ENCODE results near the gene TGM3. TPM values are rescaled to one million over a fixed set of nuclear protein-coding genes. Genes with fewer than 3 reads are reported as not detected.

The TGM3 gene
- total RNA-seq, 1 experiment from 2014 or later, result 0.11 TPM

- no peak for TF ChIP-seq ARID4B (CRISPR knock-in tag; IDR thresholded peaks at IDR 0.05; ENCODE audit: borderline replicate concordance)
Measured at GRCh38 chr20:2279253-2279779, 16.5 kb upstream of the TGM3 start (continued).

- peaks cover 8% of the 10 kb centered on the region; the same call in 1 of the 2 replicates for H3K36me3 Mint-ChIP-seq
- CTCF ChIA-PET, result interaction anchor here (1.2 kb wide), 1 partner anchor 73 kb away, joined by 5 read pairs; no protein-coding TSS in a partner anchor
- H3K4me1 Mint-ChIP-seq, result no peaks in the 10 kb centered on the region
- TF ChIP-seq MYBL2 (CRISPR knock-in tag; IDR thresholded peaks at IDR 0.05) (no peak), E2F1 (CRISPR knock-in tag; IDR thresholded peaks at IDR 0.05) (no peak), HMGXB4 (CRISPR knock-in tag; IDR thresholded peaks at IDR 0.05) (no peak)
- ATAC-seq (no peak), DNase-seq (ENCODE audit: low spot score) (no peak)
- 0 out of 2 replicates have a peak, but pooled peaks cover 2% of the 10 kb centered on the region for H3K27me3 Mint-ChIP-seq (ENCODE audit: low read depth)
- H3K27ac Mint-ChIP-seq, result no peak overlapping the region
- no peak overlapping the region for H3K4me3 Mint-ChIP-seq
- POLR2A ChIA-PET, result no interaction called here
- peaks cover 14% of the 10 kb centered on the region for H3K9me3 Mint-ChIP-seq
Measured at GRCh38 chr20:2280082-2280481, 15.7 kb upstream of the TGM3 start.

GRCh38 chr20:2281563-2281962, 14.2 kb upstream of the TGM3 start:
- TF ChIP-seq ZNF425 (CRISPR knock-in tag; conservative IDR thresholded peaks at IDR 0.05) (no peak), NFYB (CRISPR knock-in tag; conservative IDR thresholded peaks at IDR 0.05; ENCODE audit: low read depth) (no peak), ZSCAN18 (CRISPR knock-in tag; IDR thresholded peaks at IDR 0.05) (no peak)
- Mint-ChIP-seq H3K4me1 (no peaks in the 10 kb centered on the region), H3K4me3 (no peak overlapping the region), H3K27me3 (ENCODE audit: low read depth) (0 out of 2 replicates have a peak, but pooled peaks cover 2% of the 10 kb centered on the region), H3K36me3 (peaks cover 8% of the 10 kb centered on the region; the same call in 1 of the 2 replicates), H3K9me3 (peaks cover 14% of the 10 kb centered on the region), H3K27ac (no peak overlapping the region)
- POLR2A ChIA-PET, result no interaction called here
- no peak for DNase-seq (ENCODE audit: low spot score)
- CTCF ChIA-PET, result no interaction called here
- ATAC-seq, result no peak

- CTCF ChIA-PET, result no interaction called here
- ATAC-seq, result no peak
- no peak overlapping the region for H3K4me3 Mint-ChIP-seq
- TF ChIP-seq MAX (CRISPR knock-in tag; IDR thresholded peaks at IDR 0.05), result no peak
- no peak for TF ChIP-seq SMAD4 (CRISPR knock-in tag; IDR thresholded peaks at IDR 0.05)
- TF ChIP-seq ZNF396 (CRISPR knock-in tag; IDR thresholded peaks at IDR 0.05; ENCODE audit: borderline replicate concordance), result no peak
- TF ChIP-seq ZNF671 (CRISPR knock-in tag; IDR thresholded peaks at IDR 0.05), result no peak
- TF ChIP-seq ZBTB43 (CRISPR knock-in tag; IDR thresholded peaks at IDR 0.05), result no peak
- no peak for TF ChIP-seq ESRRA (CRISPR knock-in tag; IDR thresholded peaks at IDR 0.05; ENCODE audit: borderline replicate concordance)
- no peak for TF ChIP-seq RELA (CRISPR knock-in tag; IDR thresholded peaks at IDR 0.05; ENCODE audit: borderline replicate concordance)
- TF ChIP-seq ETV6 (CRISPR knock-in tag; IDR thresholded peaks at IDR 0.05), result no peak
- no peak for TF ChIP-seq ZNF138 (CRISPR knock-in tag; conservative IDR thresholded peaks at IDR 0.05)
Measured at GRCh38 chr20:2282181-2282580, 13.6 kb upstream of the TGM3 start.

More at GRCh38 chr20:2282181-2282580, 13.6 kb upstream of the TGM3 start:
- DNase-seq (ENCODE audit: low spot score), result no peak
- Mint-ChIP-seq H3K27me3 (ENCODE audit: low read depth) (0 out of 2 replicates have a peak, but pooled peaks cover 2% of the 10 kb centered on the region), H3K27ac (no peak overlapping the region), H3K36me3 (peaks cover 8% of the 10 kb centered on the region; the same call in 1 of the 2 replicates), H3K4me1 (no peaks in the 10 kb centered on the region), H3K9me3 (peaks cover 14% of the 10 kb centered on the region)
- POLR2A ChIA-PET, result no interaction called here
